Fibroblast of lung (primary cell): Measurements from ENCODE around the gene RYR2. TPM values are rescaled to one million over a fixed set of nuclear protein-coding genes. Genes with fewer than 3 reads are reported as not detected.

Experiments
- DNase-seq, 2 donors: peaks; one replicate each; pipeline versions ENCODE4 v3.0.0 to v3.0.0-alpha.2; 2010; ENCODE audit warnings: low read depth in 2 of 2
- H2AFZ ChIP-seq: 2 replicates; pipeline ENCODE4 v1.5.1; 2012; ENCODE audit warnings: low read length, control low read depth, inconsistent platforms
- H3K27ac ChIP-seq: 2 replicates; pipeline ENCODE4 v1.5.1; 2011; ENCODE audit warnings: low read length, control low read depth; ENCODE audit not compliant: insufficient read depth
- H3K27me3 ChIP-seq: 2 replicates; pipeline ENCODE4 v1.5.1; 2011; ENCODE audit warnings: mild to moderate bottlenecking, low read length; ENCODE audit not compliant: control insufficient read depth, insufficient read depth
- H3K36me3 ChIP-seq: 2 replicates; pipeline ENCODE4 v1.5.1; 2011; ENCODE audit warnings: low read length; ENCODE audit not compliant: control insufficient read depth, insufficient read depth
- H3K4me1 ChIP-seq: 2 replicates; pipeline ENCODE4 v1.5.1; 2011; ENCODE audit warnings: low read length; ENCODE audit not compliant: control insufficient read depth, insufficient read depth; ENCODE audit errors: extremely low read depth
- H3K4me2 ChIP-seq: 2 replicates; pipeline ENCODE4 v1.5.1; 2011; ENCODE audit warnings: low read length, control low read depth; ENCODE audit not compliant: insufficient read depth; ENCODE audit errors: extremely low read depth
- H3K4me3 ChIP-seq, 4 experiments: fragments of 200-600 bp in 1 of 4; sonication (generic) in 1 of 4; replicated peaks in 1 of 4; 2 replicates each; pipeline ENCODE4 v1.5.1; 2011 to 2016; ENCODE audit warnings: low read length in 4 of 4, low read depth in 3 of 4, mild to moderate bottlenecking in 3 of 4, control low read depth in 2 of 4, inconsistent platforms in 1 of 4, mixed read lengths in 1 of 4; ENCODE audit not compliant: insufficient read depth in 1 of 4; ENCODE audit errors: control extremely low read depth in 1 of 4
- H3K79me2 ChIP-seq: 2 replicates; pipeline ENCODE4 v1.5.1; 2012; ENCODE audit warnings: mild to moderate bottlenecking, low read length, inconsistent platforms; ENCODE audit not compliant: control insufficient read depth, insufficient read depth
- H3K9ac ChIP-seq: 2 replicates; pipeline ENCODE4 v1.5.1; 2011; ENCODE audit warnings: mild to moderate bottlenecking, low read length, control low read depth; ENCODE audit not compliant: insufficient read depth
- H3K9me3 ChIP-seq: 2 replicates; pipeline ENCODE4 v1.5.1; 2012; ENCODE audit warnings: low read depth, low read length; ENCODE audit not compliant: control insufficient read depth, insufficient read depth
- H4K20me1 ChIP-seq: 2 replicates; pipeline ENCODE4 v1.5.1; 2011; ENCODE audit warnings: low read length; ENCODE audit not compliant: control insufficient read depth, insufficient read depth; ENCODE audit errors: extremely low read depth
- CTCF ChIP-seq, 2 donors: IDR thresholded peaks in 1 of 2; conservative IDR thresholded peaks in 1 of 2; 1 replicate in 1 of 2; 2 replicates in 1 of 2; pipeline ENCODE4 v1.5.1; 2011 to 2012; ENCODE audit warnings: low read length in 2 of 2, control low read depth in 1 of 2, inconsistent platforms in 1 of 2, low read depth in 1 of 2, mild to moderate bottlenecking in 1 of 2
- EZH2 ChIP-seq: IDR thresholded peaks from 2 replicates; pipeline ENCODE4 v1.5.1; 2012; ENCODE audit warnings: low read length, control low read depth, mild to moderate bottlenecking; ENCODE audit errors: missing control alignments
- polyA plus RNA-seq, 2 donors: library from polyadenylated mRNA; depleted of rRNA in 1 of 2; stranded (reverse) in 1 of 2; unstranded in 1 of 2; fragments of >200 nt; gene quantifications; 2 replicates each; pipeline ENCODE4 v1.2.1, GENCODE V29; 2011 to 2012; ENCODE audit warnings: missing spikeins in 1 of 2
- total RNA-seq: library from RNA; depleted of rRNA; stranded (reverse); fragments of >200 nt; gene quantifications from 2 replicates; pipeline ENCODE4 v1.2.1, GENCODE V29; 2014

The RYR2 gene
- total and polyA plus RNA-seq, 2 donors (not counting 1 experiment from before 2014, with no cell fraction given): 0.06 to 0.17 TPM

DNA sequence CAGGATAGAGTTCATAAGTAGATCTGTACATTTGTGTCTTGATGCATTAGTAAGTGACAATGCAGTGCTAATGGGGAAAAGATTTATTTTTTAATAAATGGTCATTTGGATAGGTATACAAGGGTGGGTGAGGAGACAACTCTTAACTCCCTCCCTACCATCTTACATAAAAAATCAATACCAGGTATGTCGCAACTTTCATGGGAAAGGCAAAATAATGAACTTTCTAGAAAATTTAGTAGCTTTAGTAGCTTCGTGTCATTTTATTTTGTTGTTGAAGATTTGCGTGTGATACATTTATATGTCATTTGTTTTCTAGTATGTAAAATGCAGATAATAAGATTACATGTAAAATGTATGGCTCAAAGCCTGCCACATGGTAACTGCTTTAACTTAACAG is 310.8 kb downstream of the RYR2 start:
- H3K9ac ChIP-seq: no peak overlapping the region
- H3K27ac ChIP-seq: no peak overlapping the region
- H3K36me3 ChIP-seq: no peaks in the 10 kb centered on the region
- H3K79me2 ChIP-seq: no peaks in the 10 kb centered on the region
- H3K4me3 ChIP-seq: no peak overlapping the region
- no peak for DNase-seq
- TF ChIP-seq CTCF (conservative IDR thresholded peaks at IDR 0.05 in 1 of 2, IDR thresholded peaks at IDR 0.05 in 1 of 2; ENCODE audit: low read depth in 1 of 2, low read length in 2 of 2) (no peak), EZH2 (no peak)
- H3K4me2 ChIP-seq: no peak overlapping the region
- H3K9me3 ChIP-seq: no peaks in the 10 kb centered on the region
- H4K20me1 ChIP-seq: no peaks in the 10 kb centered on the region
- no peak overlapping the region for H2AFZ ChIP-seq
- H3K27me3 ChIP-seq: no peaks in the 10 kb centered on the region
- H3K4me1 ChIP-seq: no peaks in the 10 kb centered on the region

DNA sequence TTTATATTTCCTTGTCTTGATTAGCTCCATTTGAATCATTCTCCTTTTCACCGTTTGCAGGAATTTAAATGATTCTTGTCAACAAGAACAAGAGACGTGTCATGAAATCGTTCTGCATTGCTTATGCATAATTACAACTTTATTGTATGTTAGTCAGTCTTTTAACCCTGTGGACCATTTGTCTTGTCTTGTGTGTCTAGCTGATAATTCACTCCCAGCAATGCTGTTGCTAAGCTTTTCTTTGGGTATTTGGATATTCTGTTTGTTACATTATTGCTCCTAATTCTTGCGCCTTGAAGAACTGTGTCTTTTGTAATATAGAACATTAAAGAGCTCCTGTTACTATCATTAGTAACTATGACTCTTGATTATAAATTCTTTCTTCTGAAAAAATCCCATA is 311.9 kb downstream of the RYR2 start:
- no peaks in the 10 kb centered on the region for H3K4me1 ChIP-seq
- H4K20me1 ChIP-seq: no peaks in the 10 kb centered on the region
- TF ChIP-seq EZH2: no peak
- no peak for TF ChIP-seq CTCF (conservative IDR thresholded peaks at IDR 0.05 in 1 of 2, IDR thresholded peaks at IDR 0.05 in 1 of 2; ENCODE audit: low read depth in 1 of 2, low read length in 2 of 2)
- no peak overlapping the region for H3K4me3 ChIP-seq
- no peaks in the 10 kb centered on the region for H3K9me3 ChIP-seq
- H3K27me3 ChIP-seq: no peaks in the 10 kb centered on the region
- no peak overlapping the region for H3K9ac ChIP-seq
- no peaks in the 10 kb centered on the region for H3K79me2 ChIP-seq
- H3K27ac ChIP-seq: no peak overlapping the region
- H2AFZ ChIP-seq: no peak overlapping the region
- DNase-seq: no peak
- H3K36me3 ChIP-seq: no peaks in the 10 kb centered on the region
- H3K4me2 ChIP-seq: no peak overlapping the region

GRCh38 chr1:237355022-237355421 is 313.0 kb downstream of the RYR2 start:
- Histone ChIP-seq H3K4me1 (no peaks in the 10 kb centered on the region), H3K27ac (no peak overlapping the region), H3K27me3 (no peaks in the 10 kb centered on the region), H3K79me2 (no peaks in the 10 kb centered on the region), H3K9ac (no peak overlapping the region), H4K20me1 (no peaks in the 10 kb centered on the region), H3K9me3 (no peaks in the 10 kb centered on the region), H3K36me3 (no peaks in the 10 kb centered on the region), H2AFZ (no peak overlapping the region), H3K4me2 (no peak overlapping the region), H3K4me3 (no peak overlapping the region)
- TF ChIP-seq CTCF (conservative IDR thresholded peaks at IDR 0.05 in 1 of 2, IDR thresholded peaks at IDR 0.05 in 1 of 2; ENCODE audit: low read depth in 1 of 2, low read length in 2 of 2) (no peak), EZH2 (no peak)
- DNase-seq: no peak
